Spleen (tissue), 11 donors: ENCODE data around the gene TBC1D22B. TPM values are rescaled to one million over a fixed set of nuclear protein-coding genes. Genes with fewer than 3 reads are reported as not detected.

Source experiments
- DNase-seq: peaks from one replicate; pipeline ENCODE4 v3.0.0-alpha.2; 2020
- H3K27ac ChIP-seq, 8 donors: fragments of 200-600 bp; sonication (generic) in 7 of 8; 1 replicate in 4 of 8; 2 replicates in 4 of 8; pipeline versions ENCODE4 v1.5.0 to v1.8.0; 2016 to 2021; ENCODE audit warnings: inconsistent platforms in 4 of 8, mild to moderate bottlenecking in 4 of 8, moderate library complexity in 1 of 8
- H3K27me3 ChIP-seq, 7 donors: fragments of 200-600 bp; sonication (generic) in 6 of 7; replicated peaks in 1 of 7; 1 replicate in 4 of 7; 2 replicates in 3 of 7; pipeline versions ENCODE4 v1.5.0 to v1.8.0; 2016 to 2021; ENCODE audit warnings: inconsistent platforms in 3 of 7, mild to moderate bottlenecking in 1 of 7
- H3K36me3 ChIP-seq, 6 donors: fragments of 200-600 bp; sonication (generic) in 5 of 6; 1 replicate in 4 of 6; 2 replicates in 2 of 6; pipeline versions ENCODE4 v1.5.0 to v1.8.0; 2016 to 2021; ENCODE audit warnings: inconsistent platforms in 2 of 6
- H3K4me1 ChIP-seq, 6 donors: fragments of 200-600 bp; sonication (generic) in 5 of 6; 1 replicate in 3 of 6; 2 replicates in 3 of 6; pipeline versions ENCODE4 v1.5.0 to v1.8.0; 2016 to 2021; ENCODE audit warnings: inconsistent platforms in 3 of 6
- H3K4me3 ChIP-seq, 8 donors: fragments of 200-600 bp; sonication (generic) in 7 of 8; 1 replicate in 4 of 8; 2 replicates in 4 of 8; pipeline versions ENCODE4 v1.5.0 to v1.8.0; 2016 to 2021; ENCODE audit warnings: inconsistent platforms in 4 of 8, mild to moderate bottlenecking in 4 of 8, moderate library complexity in 2 of 8
- H3K9me3 ChIP-seq, 8 donors: fragments of 200-600 bp; sonication (generic) in 7 of 8; 1 replicate in 4 of 8; 2 replicates in 4 of 8; pipeline versions ENCODE4 v1.5.0 to v1.8.0; 2016 to 2021; ENCODE audit warnings: inconsistent platforms in 4 of 8
- CTCF ChIP-seq, 11 experiments: fragments of 200-600 bp in 7 of 11; fragments of 450-650 bp in 4 of 11; sonication (generic) in 4 of 11; IDR thresholded peaks in 8 of 11; conservative IDR thresholded peaks in 3 of 11; 1 replicate in 7 of 11; 2 replicates in 4 of 11; pipeline versions ENCODE4 v1.4.0 to v1.8.0; 2016 to 2021; ENCODE audit warnings: antibody characterized with exemption in 11 of 11, inconsistent platforms in 4 of 11, mild to moderate bottlenecking in 1 of 11
- POLR2A ChIP-seq, 3 donors: fragments of 450-650 bp; IDR thresholded peaks; one replicate each; pipeline ENCODE4 v1.5.1; 2017; ENCODE audit warnings: antibody characterized with exemption in 3 of 3, mild to moderate bottlenecking in 1 of 3
- POLR2AphosphoS5 ChIP-seq, 3 donors: sonication (generic); formaldehyde crosslinking; IDR thresholded peaks; one replicate each; pipeline ENCODE4 v1.5.1; 2017; ENCODE audit warnings: antibody characterized with exemption in 3 of 3
- whole genome bisulfite sequencing, 5 donors: extraction: QIAGEN DNeasy Blood & Tissue Kit in 3 of 5; methylation state at CpG; one replicate each; pipeline versions ENCODE4 v1.1.5 to v1.1.7; 2013 to 2018; 5-methylcytosine and 5-hydroxymethylcytosine counted together
- intact Hi-C: fragments of 100-400 bp; cut with DNase I; formaldehyde crosslinking; loops from one replicate; pipeline ENCODE4 v1.15.0; 2023; ENCODE audit warnings: low total_unique reads
- polyA plus RNA-seq, 3 donors: library from polyadenylated mRNA; stranded (reverse); fragments of 200-250 nt; gene quantifications; one replicate each; pipeline ENCODE4 v1.2.1, GENCODE V29; 2013
- total RNA-seq, 7 donors: library from RNA; depleted of rRNA in 3 of 7; stranded (reverse); fragments of >200 nt in 3 of 7; fragmentation: NEBNext Ultra II Directional in 4 of 7; extraction: Animal tissue kit (Norgen Biotek cat#: 25700) in 4 of 7; gene quantifications; one replicate each; pipeline versions ENCODE4 v1.1.0 to v1.2.1, GENCODE V29; 2016 to 2021
- donor health status: healthy with polysubstance abuse.
- donor health status: DM: no; HTN: no; CAD: no; lungs with moderate emphysema.
- donor health status: DM: no; HTN: no; CAD: no.
- donor health status: Bipolar disorder and iron deficiency.
- donor health status: healthy.
- donor health status: DM: no; HTN: no; CAD: no.
- donor health status: DM: yes; HTN: yes; CAD: no.

Gene TBC1D22B
- total and polyA plus RNA-seq, 10 donors: 4.2 to 12.7 (median 9.4) TPM

DNA sequence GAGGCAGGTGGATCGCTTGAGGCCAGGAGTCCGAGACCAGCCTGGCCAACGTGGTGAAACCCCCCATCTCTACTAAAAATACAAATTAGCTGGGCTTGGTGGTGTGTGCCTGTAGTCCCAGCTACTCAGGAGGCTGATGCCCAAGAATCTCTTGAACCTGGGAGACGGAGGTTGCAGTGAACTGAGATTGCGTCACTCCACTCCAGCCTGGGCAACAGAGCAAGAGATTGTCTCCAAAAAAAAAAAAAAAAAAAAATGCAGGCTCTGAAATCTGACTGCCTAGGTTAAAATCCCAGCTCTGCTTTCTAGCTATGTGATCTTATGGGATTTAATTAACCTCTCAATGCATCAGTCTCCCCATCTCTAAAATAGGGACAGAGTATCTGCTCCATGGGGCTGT lies 3.6 kb downstream of the TBC1D22B start:
- 82 to 94% (median 91%) methylated on average over 5 of the region's 5 CpGs for WGBS, 5 donors
- H3K27me3 ChIP-seq: no peaks in the 10 kb centered on the region
- no peaks in the 10 kb centered on the region for H3K9me3 ChIP-seq
- TF ChIP-seq POLR2AphosphoS5 (IDR thresholded peaks at IDR 0.05) (no peak), POLR2A (IDR thresholded peaks at IDR 0.05) (no peak), CTCF (IDR thresholded peaks at IDR 0.05 in 8 of 11, conservative IDR thresholded peaks at IDR 0.05 in 3 of 11) (no peak)
- H3K36me3 ChIP-seq: no peaks in the 10 kb centered on the region
- peaks cover 13 to 72% (median 37%) of the 10 kb centered on the region in 6 donors for H3K4me1 ChIP-seq
- DNase-seq: no peak
- intact Hi-C loops: no loop called here
- no peak overlapping the region for H3K27ac ChIP-seq
- no peak overlapping the region for H3K4me3 ChIP-seq

- peaks cover 13 to 58% (median 29%) of the 10 kb centered on the region in 6 donors for H3K4me1 ChIP-seq
- no peak overlapping the region for H3K4me3 ChIP-seq
- H3K27me3 ChIP-seq: no peaks in the 10 kb centered on the region
- intact Hi-C loops: no loop called here
- TF ChIP-seq CTCF (IDR thresholded peaks at IDR 0.05 in 8 of 11, conservative IDR thresholded peaks at IDR 0.05 in 3 of 11) (no peak), POLR2A (IDR thresholded peaks at IDR 0.05) (no peak)
- no peak for DNase-seq
- H3K9me3 ChIP-seq: no peaks in the 10 kb centered on the region
- H3K36me3 ChIP-seq: no peaks in the 10 kb centered on the region
- H3K27ac ChIP-seq: no peak overlapping the region
- WGBS, 5 donors: 82 to 94% (median 85%) methylated on average over 8 of the region's 8 CpGs
These were observed 5.0 kb downstream of the TBC1D22B start for GRCh38 chr6:37262446-37263026.

- WGBS, 5 donors: 77 to 88% (median 81%) methylated on average over 2 of the region's 2 CpGs
- H3K36me3 ChIP-seq: peaks cover 0 to 20% (median 2%) of the 10 kb centered on the region in 6 donors
- no peaks in the 10 kb centered on the region for H3K27me3 ChIP-seq
- intact Hi-C loops: no loop called here
- TF ChIP-seq POLR2A (IDR thresholded peaks at IDR 0.05) (no peak), POLR2AphosphoS5 (IDR thresholded peaks at IDR 0.05) (no peak), CTCF (IDR thresholded peaks at IDR 0.05 in 8 of 11, conservative IDR thresholded peaks at IDR 0.05 in 3 of 11) (no peak)
- no peak overlapping the region for H3K27ac ChIP-seq
- no peak overlapping the region for H3K4me3 ChIP-seq
- peaks cover 0 to 35% (median 9%) of the 10 kb centered on the region in 6 donors for H3K4me1 ChIP-seq
- no peak for DNase-seq
- H3K9me3 ChIP-seq: no peaks in the 10 kb centered on the region
These were observed 7.4 kb downstream of the TBC1D22B start for GRCh38 chr6:37265001-37265400.

- no peak for TF ChIP-seq POLR2AphosphoS5 (IDR thresholded peaks at IDR 0.05)
- no peak for TF ChIP-seq POLR2A (IDR thresholded peaks at IDR 0.05)
- no peak for TF ChIP-seq CTCF (IDR thresholded peaks at IDR 0.05 in 8 of 11, conservative IDR thresholded peaks at IDR 0.05 in 3 of 11)
- WGBS, 5 donors: 67 to 90% (median 82%) methylated on average over 3 of the region's 3 CpGs
These were observed 8.3 kb downstream of the TBC1D22B start for GRCh38 chr6:37265860-37266259.

More at GRCh38 chr6:37265860-37266259, 8.3 kb downstream of the TBC1D22B start:
- Histone ChIP-seq H3K27me3 (no peaks in the 10 kb centered on the region), H3K4me1 (peaks cover 0 to 27% (median 5%) of the 10 kb centered on the region in 6 donors), H3K4me3 (no peak overlapping the region), H3K36me3 (peaks cover 0 to 28% (median 5%) of the 10 kb centered on the region in 6 donors), H3K27ac (no peak overlapping the region), H3K9me3 (no peaks in the 10 kb centered on the region)
- intact Hi-C loops: no loop called here
- DNase-seq: no peak
